Dermis blood vessel endothelial cell (primary cell): Measurements from ENCODE around the gene S1PR1. TPM values are rescaled to one million over a fixed set of nuclear protein-coding genes. Genes with fewer than 3 reads are reported as not detected.

ENCODE experiments used
- DNase-seq: peaks from one replicate; pipeline ENCODE4 v3.0.0; 2010
- total RNA-seq: library from RNA; depleted of rRNA; stranded (reverse); fragments of >200 nt; gene quantifications from 2 replicates; pipeline ENCODE4 v1.2.3, GENCODE V29; 2014

The S1PR1 gene
- total RNA-seq, 1 donor from 2014 or later, result 394 TPM

GRCh38 chr1:101280942-101281654 lies 44.3 kb downstream of the S1PR1 start:
- no peak for DNase-seq

- DNase-seq, result no peak
Measured at GRCh38 chr1:101281751-101282150, 44.9 kb downstream of the S1PR1 start.

GRCh38 chr1:101282314-101283038 lies 45.7 kb downstream of the S1PR1 start:
- peak; percentile 59 for DNase-seq

- no peak for DNase-seq
Measured at GRCh38 chr1:101283443-101283842, 46.6 kb downstream of the S1PR1 start.

- no peak for DNase-seq
Measured at GRCh38 chr1:101284021-101284420, 47.2 kb downstream of the S1PR1 start.

- DNase-seq, result no peak
Measured at GRCh38 chr1:101284622-101285218, 47.9 kb downstream of the S1PR1 start.

GRCh38 chr1:101285922-101286570 lies 49.2 kb downstream of the S1PR1 start:
- DNase-seq, result no peak

GRCh38 chr1:101288491-101288944 lies 51.7 kb downstream of the S1PR1 start:
- DNase-seq, result peak; percentile 95

GRCh38 chr1:101290119-101290921 lies 53.5 kb downstream of the S1PR1 start:
- DNase-seq, result no peak

Other genes starting within 250 kb of the S1PR1 start
- 19.8 and 21.3 TPM in 2 replicates for gene DPH5, start 211.2 kb upstream of the S1PR1 start, total RNA-seq